GM12878 (cell line): ENCODE measurements around the gene NR6A1. TPM values are rescaled to one million over a fixed set of nuclear protein-coding genes. Genes with fewer than 3 reads are reported as not detected.
A peak's percentile ranks its signal among the peaks of the same experiment; 100 is the strongest.

Experiments
- ATF2 ChIP-seq: IDR thresholded peaks from 2 replicates; pipeline ENCODE4 v1.6.1; 2012; ENCODE audit warnings: low read length, inconsistent platforms
- BACH1 ChIP-seq: fragments of 450-650 bp; IDR thresholded peaks from 2 replicates; pipeline ENCODE4 v1.6.1; 2017; ENCODE audit warnings: mild to moderate bottlenecking, borderline replicate concordance
- BCL3 ChIP-seq: IDR thresholded peaks from 2 replicates; pipeline ENCODE4 v1.6.1; 2011; ENCODE audit warnings: borderline replicate concordance, low read depth, mild to moderate bottlenecking, moderate library complexity, low read length; ENCODE audit not compliant: insufficient read depth, poor library complexity, severe bottlenecking
- CBFB ChIP-seq: IDR thresholded peaks from 2 replicates; pipeline ENCODE4 v1.6.1; 2016; ENCODE audit warnings: antibody characterized with exemption, low read depth
- CREM ChIP-seq: IDR thresholded peaks from 2 replicates; pipeline ENCODE4 v1.6.1; 2014; ENCODE audit warnings: antibody characterized with exemption, low read depth
- CTCF ChIP-seq, 3 experiments: IDR thresholded peaks in 2 of 3; conservative IDR thresholded peaks in 1 of 3; 2 replicates each; pipeline ENCODE4 v1.5.1; 2011; ENCODE audit warnings: low read depth in 3 of 3, low read length in 3 of 3, mild to moderate bottlenecking in 3 of 3, control low read depth in 2 of 3, moderate library complexity in 2 of 3, inconsistent platforms in 1 of 3, mixed read lengths in 1 of 3; ENCODE audit not compliant: control insufficient read depth in 2 of 3, insufficient read depth in 1 of 3; ENCODE audit errors: extremely low read depth in 1 of 3
- E2F8 ChIP-seq: fragments of 450-650 bp; IDR thresholded peaks from 2 replicates; pipeline ENCODE4 v1.6.1; 2018; ENCODE audit warnings: mild to moderate bottlenecking, low read depth, moderate library complexity; ENCODE audit not compliant: partially characterized antibody
- HCFC1 ChIP-seq: fragments of 150-350 bp; IDR thresholded peaks from 2 replicates; pipeline ENCODE4 v1.6.1; 2014; ENCODE audit warnings: low read length
- IKZF1 ChIP-seq: fragments of 450-650 bp; conservative IDR thresholded peaks from 2 replicates; pipeline ENCODE4 v1.6.1; 2017; ENCODE audit warnings: antibody characterized with exemption, mild to moderate bottlenecking
- JUNB ChIP-seq: IDR thresholded peaks from 2 replicates; pipeline ENCODE4 v1.6.1; 2016; ENCODE audit warnings: antibody characterized with exemption, mild to moderate bottlenecking
- KLF5 ChIP-seq: fragments of 450-650 bp; IDR thresholded peaks from 2 replicates; pipeline ENCODE4 v1.6.1; 2014; ENCODE audit warnings: mild to moderate bottlenecking; ENCODE audit not compliant: partially characterized antibody
- RUNX3 ChIP-seq: IDR thresholded peaks from 2 replicates; pipeline ENCODE4 v1.6.1; 2012; ENCODE audit warnings: low read length, inconsistent platforms
- SKIL ChIP-seq: fragments of 450-650 bp; IDR thresholded peaks from 2 replicates; pipeline ENCODE4 v1.6.1; 2017; ENCODE audit warnings: mild to moderate bottlenecking, low read depth, inconsistent platforms; ENCODE audit not compliant: poor library complexity, severe bottlenecking
- SREBF1 ChIP-seq: IDR thresholded peaks from 2 replicates; pipeline ENCODE4 v1.6.1; 2012; ENCODE audit warnings: mild to moderate bottlenecking, low read length
- ZBTB40 ChIP-seq: fragments of 450-650 bp; IDR thresholded peaks from 2 replicates; pipeline ENCODE4 v1.6.1; 2016; ENCODE audit warnings: mild to moderate bottlenecking, moderate library complexity, borderline replicate concordance
- polyA plus RNA-seq, 11 experiments: library from polyadenylated mRNA; depleted of rRNA in 4 of 11; unstranded in 6 of 11; stranded (reverse) in 5 of 11; fragments of >200 nt; fragmentation: Nextera tagmentation in 4 of 11; fragmentation: Illumina TruSeq in 1 of 11; extraction: Ambion mirVana in 4 of 11; extraction: Trizol in 1 of 11; gene quantifications; 1 replicate in 1 of 11; 2 replicates in 10 of 11; pipeline versions ENCODE4 v1.2.1 to v1.2.3, GENCODE V29; 2011 to 2016; ENCODE audit warnings: inconsistent platforms in 2 of 11, missing spikeins in 2 of 11, low read depth in 1 of 11
- total RNA-seq, 4 experiments: library from RNA; depleted of rRNA in 3 of 4; stranded (reverse); fragments of >200 nt in 3 of 4; fragmentation: Illumina TruSeq in 1 of 4; extraction: Trizol in 1 of 4; gene quantifications; 2 replicates each; pipeline versions ENCODE4 v1.2.1 to v1.2.3, GENCODE V29; 2013 to 2021

NR6A1 gene
- total and polyA plus RNA-seq, 10 of the 15 experiments (the other 5 are each of a cell fraction or from before 2014, with no cell fraction given), result 1.2 to 9.2 (median 4.6) TPM

- TF ChIP-seq BCL3 (no peak), SREBF1 (no peak), JUNB (no peak), HCFC1 (no peak), ZBTB40 (peak; percentile 82), KLF5 (no peak), CTCF (IDR thresholded peaks at IDR 0.05 in 2 of 3, conservative IDR thresholded peaks at IDR 0.05 in 1 of 3; ENCODE audit: control insufficient read depth in 2 of 3, extremely low read depth in 1 of 3, insufficient read depth in 1 of 3, low read depth in 3 of 3, low read length in 3 of 3) (peak; percentile 33 to 62 (median 54); a peak in 5 of 6 replicates), CBFB (0 out of 2 replicates have a peak, but pooled peaks have one; percentile 32), ATF2 (no peak), E2F8 (no peak), IKZF1 (no peak), SKIL (no peak), CREM (no peak), RUNX3 (peak; percentile 81), BACH1 (no peak)
Observed at GRCh38 chr9:124764774-124765438, 6.2 kb downstream of the NR6A1 start (continued).
